ENCODE measurements around the gene HOMEZ.
"Not testable (repeated sequence)": the region's sequence is repeated elsewhere in the genome, so short reads cannot be mapped to it uniquely, and the experiment has no call there.

The HOMEZ gene

GRCh38 chr14:23299986-23300686 lies 14.2 kb upstream of the HOMEZ start:
- H3K9me3 Mint-ChIP-seq: no peaks in the 10 kb centered on the region
- peak overlapping the region; percentile 99 for H3K27ac Mint-ChIP-seq
- no peak for DNase-seq
- peak overlapping the region; percentile 98 for H3K4me3 Mint-ChIP-seq
- no peak for ATAC-seq (replicated peaks)
- H3K27me3 Mint-ChIP-seq: no peaks in the 10 kb centered on the region
- H3K36me3 Mint-ChIP-seq: peaks cover 12 to 25% of the 10 kb centered on the region in 2 donors
- H3K4me1 Mint-ChIP-seq: peaks cover 17 to 37% of the 10 kb centered on the region in 2 donors

DNA sequence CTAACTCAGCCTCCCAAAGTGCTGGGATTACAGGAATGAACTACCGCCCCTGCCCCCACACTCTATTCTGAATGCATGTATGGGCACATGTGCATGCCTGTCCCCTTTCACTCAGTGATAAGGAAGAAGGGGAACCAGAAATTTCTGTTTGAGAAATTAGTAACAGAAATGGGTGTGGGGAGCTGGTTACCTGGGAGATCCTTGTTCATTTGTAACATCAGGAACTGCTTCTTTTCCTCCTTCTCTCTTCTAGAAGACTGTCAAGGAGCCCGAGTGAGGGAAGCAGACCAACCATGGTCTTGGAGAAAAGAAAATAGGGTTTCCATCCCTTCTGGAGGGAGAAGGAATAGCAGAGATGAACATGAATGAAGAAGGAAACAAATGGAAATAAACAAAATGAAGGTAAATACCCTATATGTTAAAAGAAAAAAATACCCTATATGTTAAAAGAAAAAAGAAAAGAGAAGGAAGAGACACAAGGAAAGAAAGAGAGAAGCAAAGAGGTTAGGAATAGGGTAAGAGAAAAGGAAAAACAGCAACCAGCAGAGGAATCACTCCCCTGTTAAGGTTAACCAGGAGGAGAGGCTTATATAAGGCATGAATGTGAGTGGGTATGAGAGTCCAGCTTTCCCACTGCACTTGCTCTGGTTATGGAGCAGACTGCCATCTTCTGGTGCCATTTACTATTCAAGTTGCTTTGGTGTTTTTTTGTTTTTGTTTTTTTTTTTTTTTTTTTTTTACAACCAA lies 13.5 kb upstream of the HOMEZ start:
- H3K27ac Mint-ChIP-seq: peak overlapping the region; percentile 70
- no peaks in the 10 kb centered on the region for H3K27me3 Mint-ChIP-seq
- H3K4me1 Mint-ChIP-seq: peaks cover 22 to 45% of the 10 kb centered on the region in 2 donors
- H3K9me3 Mint-ChIP-seq: no peaks in the 10 kb centered on the region
- ATAC-seq (replicated peaks) (no peak), DNase-seq (no peak)
- peak overlapping the region in 1 of 2 donors; percentile 4 for H3K4me3 Mint-ChIP-seq
- H3K36me3 Mint-ChIP-seq: peaks cover 12 to 26% of the 10 kb centered on the region in 2 donors

DNA sequence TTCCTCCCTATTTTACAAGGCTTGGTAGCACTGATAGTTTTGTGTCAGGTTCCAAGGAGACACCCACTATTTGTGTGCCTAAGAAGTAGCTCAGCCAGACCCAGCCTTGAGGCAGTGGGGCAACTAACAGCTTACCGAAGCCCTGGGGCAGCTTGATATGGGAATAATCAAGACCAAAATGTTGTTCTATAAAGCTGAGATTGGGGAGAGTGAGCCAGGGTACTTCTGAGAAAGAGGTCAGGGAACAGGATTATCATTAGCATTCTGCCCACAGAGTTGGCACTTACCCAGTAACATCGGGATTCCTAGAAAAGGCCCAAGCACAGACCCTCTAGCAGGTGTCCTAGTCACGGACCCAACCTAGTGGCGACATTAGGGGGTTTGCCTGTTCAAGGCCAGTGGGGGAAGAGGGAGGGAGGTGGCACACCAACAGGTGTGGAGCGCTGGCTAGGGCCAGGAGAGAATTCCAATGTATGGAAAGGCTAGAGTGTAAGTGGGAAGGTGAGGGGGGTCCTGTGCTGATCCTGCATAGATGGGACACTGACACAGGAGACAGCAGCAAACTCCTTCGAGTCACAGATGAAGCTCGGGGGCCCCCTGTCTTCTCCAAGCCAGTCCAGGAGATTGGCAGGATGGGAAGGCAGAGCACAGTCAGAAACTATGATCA lies 11.8 kb upstream of the HOMEZ start:
- Mint-ChIP-seq H3K9me3 (no peaks in the 10 kb centered on the region), H3K4me3 (no peak overlapping the region), H3K36me3 (peaks cover 12 to 26% of the 10 kb centered on the region in 2 donors), H3K27me3 (no peaks in the 10 kb centered on the region), H3K4me1 (peaks cover 21 to 38% of the 10 kb centered on the region in 2 donors), H3K27ac (no peak overlapping the region)
- DNase-seq (no peak), ATAC-seq (replicated peaks) (no peak)

GRCh38 chr14:23297096-23297495 lies 11.2 kb upstream of the HOMEZ start:
- H3K36me3 Mint-ChIP-seq: peaks cover 12 to 26% of the 10 kb centered on the region in 2 donors
- H3K4me1 Mint-ChIP-seq: peaks cover 18 to 34% of the 10 kb centered on the region in 2 donors

GRCh38 chr14:23296012-23296777 lies 10.3 kb upstream of the HOMEZ start:
- DNase-seq: no peak
- Mint-ChIP-seq H3K9me3 (no peaks in the 10 kb centered on the region), H3K27ac (peak overlapping the region; percentile 62), H3K4me3 (no peak overlapping the region), H3K4me1 (peaks cover 16 to 34% of the 10 kb centered on the region in 2 donors), H3K36me3 (peaks cover 10 to 26% of the 10 kb centered on the region in 2 donors), H3K27me3 (no peaks in the 10 kb centered on the region)
- ATAC-seq (replicated peaks): no peak

More at GRCh38 chr14:23297096-23297495, 11.2 kb upstream of the HOMEZ start:
- no peak overlapping the region for H3K27ac Mint-ChIP-seq
- H3K27me3 Mint-ChIP-seq: no peaks in the 10 kb centered on the region
- no peak overlapping the region for H3K4me3 Mint-ChIP-seq
- DNase-seq (no peak), ATAC-seq (replicated peaks) (no peak)
- H3K9me3 Mint-ChIP-seq: no peaks in the 10 kb centered on the region

GRCh38 chr14:23294734-23295561 lies 9.0 kb upstream of the HOMEZ start:
- Mint-ChIP-seq H3K27ac (peak overlapping the region; percentile 31), H3K9me3 (no peaks in the 10 kb centered on the region), H3K4me1 (peaks cover 15 to 22% of the 10 kb centered on the region in 2 donors), H3K4me3 (peak overlapping the region; percentile 46 to 67), H3K27me3 (no peaks in the 10 kb centered on the region), H3K36me3 (peaks cover 10 to 26% of the 10 kb centered on the region in 2 donors)
- peak; percentile 28 for DNase-seq
- peak; percentile 92 for ATAC-seq (replicated peaks)

- H3K36me3 Mint-ChIP-seq: peaks cover 0 to 3% of the 10 kb centered on the region in 2 donors
- DNase-seq (no peak), ATAC-seq (replicated peaks) (no peak)
- peak overlapping the region; percentile 96 for H3K27ac Mint-ChIP-seq
- peaks cover 3 to 20% of the 10 kb centered on the region in 2 donors for H3K4me1 Mint-ChIP-seq
- no peaks in the 10 kb centered on the region for H3K27me3 Mint-ChIP-seq
- peak overlapping the region; percentile 93 to 97 for H3K4me3 Mint-ChIP-seq
- no peaks in the 10 kb centered on the region for H3K9me3 Mint-ChIP-seq
Observed at GRCh38 chr14:23286902-23287479, 1.1 kb upstream of the HOMEZ start.

GRCh38 chr14:23285530-23286019 lies 357 bp downstream of the HOMEZ start:
- H3K4me3 Mint-ChIP-seq: peak overlapping the region; percentile 93 to 97
- H3K9me3 Mint-ChIP-seq: no peaks in the 10 kb centered on the region
- peak; percentile 44 to 46 for ATAC-seq (replicated peaks)

GRCh38 chr14:23284654-23285529 lies 1.0 kb downstream of the HOMEZ start:
- no peak for DNase-seq
- no peak for ATAC-seq (replicated peaks)
- H3K9me3 Mint-ChIP-seq: no peaks in the 10 kb centered on the region

More at GRCh38 chr14:23285530-23286019, 357 bp downstream of the HOMEZ start:
- no peak for DNase-seq
- Mint-ChIP-seq H3K27ac (peak overlapping the region; percentile 96), H3K4me1 (peaks cover 3 to 20% of the 10 kb centered on the region in 2 donors), H3K36me3 (peaks cover 0 to 3% of the 10 kb centered on the region in 2 donors), H3K27me3 (no peaks in the 10 kb centered on the region)

GRCh38 chr14:23281247-23281646 lies 4.7 kb downstream of the HOMEZ start:
- no peak for DNase-seq
- Mint-ChIP-seq H3K4me1 (peaks cover 5 to 14% of the 10 kb centered on the region in 2 donors), H3K4me3 (no peak overlapping the region), H3K36me3 (peaks cover 11% of the 10 kb centered on the region in 2 donors), H3K27me3 (no peaks in the 10 kb centered on the region), H3K27ac (no peak overlapping the region), H3K9me3 (no peaks in the 10 kb centered on the region)
- ATAC-seq (replicated peaks): no peak

More at GRCh38 chr14:23284654-23285529, 1.0 kb downstream of the HOMEZ start:
- peak overlapping the region; percentile 96 for H3K27ac Mint-ChIP-seq
- H3K4me3 Mint-ChIP-seq: peak overlapping the region; percentile 93 to 97
- no peaks in the 10 kb centered on the region for H3K27me3 Mint-ChIP-seq
- H3K4me1 Mint-ChIP-seq: peaks cover 3 to 20% of the 10 kb centered on the region in 2 donors
- peaks cover 0 to 3% of the 10 kb centered on the region in 2 donors for H3K36me3 Mint-ChIP-seq

DNA sequence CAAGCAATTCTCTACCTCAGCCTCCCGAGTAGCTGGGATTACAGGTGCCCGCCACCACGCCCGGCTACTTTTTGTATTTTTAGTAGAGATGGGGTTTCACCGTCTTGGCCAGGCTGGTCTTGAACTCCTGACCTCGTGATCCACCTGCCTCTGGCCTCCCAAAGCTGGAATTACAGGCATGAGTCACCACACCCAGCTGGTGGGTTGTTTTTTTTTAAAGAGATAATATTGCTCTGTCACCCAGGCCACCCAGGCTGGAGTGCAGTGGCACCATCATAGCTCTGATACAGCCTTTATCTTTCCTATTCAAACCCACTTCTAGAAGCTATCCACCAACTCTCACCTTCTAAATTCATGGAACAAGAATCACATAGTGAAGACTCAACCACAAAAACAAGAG lies 8.0 kb downstream of the HOMEZ start:
- not testable (repeated sequence) for ATAC-seq (replicated peaks); H3K9me3 Mint-ChIP-seq; DNase-seq; H3K4me3 Mint-ChIP-seq; H3K27me3 Mint-ChIP-seq
- Mint-ChIP-seq H3K36me3 (peaks cover 20 to 27% of the 10 kb centered on the region in 2 donors), H3K27ac (peak overlapping the region; percentile 17), H3K4me1 (peaks cover 10 to 18% of the 10 kb centered on the region in 2 donors)

DNA sequence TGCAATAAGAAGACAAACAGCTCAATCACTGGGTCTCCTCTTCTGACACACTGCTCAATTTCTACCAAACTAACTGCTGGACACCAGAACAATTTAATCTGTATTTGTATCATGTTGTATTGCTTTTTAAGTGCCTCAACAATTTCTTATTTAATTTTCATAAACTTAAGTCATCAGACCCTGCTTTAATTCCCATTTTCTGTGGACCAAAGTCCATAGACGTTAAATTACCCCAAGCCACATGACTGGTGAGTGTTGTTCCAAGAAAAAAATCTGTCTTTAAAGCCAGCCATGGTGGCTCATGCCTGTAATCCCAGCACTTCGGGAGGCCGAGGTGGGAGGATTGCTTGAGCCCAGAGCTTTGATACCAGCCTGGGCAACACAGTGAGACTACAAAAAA lies 8.7 kb downstream of the HOMEZ start:
- no peak for DNase-seq

More for the DNA sequence above, 8.7 kb downstream of the HOMEZ start:
- no peak overlapping the region for H3K4me3 Mint-ChIP-seq
- H3K27ac Mint-ChIP-seq: no peak overlapping the region
- H3K36me3 Mint-ChIP-seq: peaks cover 17 to 27% of the 10 kb centered on the region in 2 donors
- peaks cover 10 to 18% of the 10 kb centered on the region in 2 donors for H3K4me1 Mint-ChIP-seq
- peaks cover 0 to 1% of the 10 kb centered on the region in 2 donors for H3K9me3 Mint-ChIP-seq
- no peak for ATAC-seq (replicated peaks)
- H3K27me3 Mint-ChIP-seq: no peaks in the 10 kb centered on the region

All from stimulated activated naive B cell treated with anti-CD40 and anti-IgM and Interleukin-4, amounts not matched to agents 10 μg/mL and 1 μg/mL and 100 μg/mL, for 72 hours (primary cell).